Right lobe of liver (tissue), 4 donors: Measurements from ENCODE around the gene TGM4.

Experiments
- POLR2A ChIP-seq: fragments of 450-650 bp; IDR thresholded peaks from one replicate; pipeline ENCODE4 v1.6.1; 2017; ENCODE audit warnings: antibody characterized with exemption, mild to moderate bottlenecking
- TF ChIP-seq, protein P1 (sequence below), 4 donors: fragments of 200-600 bp in 3 of 4; fragments of 450-650 bp in 1 of 4; IDR thresholded peaks; one replicate each; pipeline versions ENCODE4 v1.5.1 to v1.8.0; 2016 to 2022; ENCODE audit warnings: antibody characterized with exemption in 4 of 4, mild to moderate bottlenecking in 2 of 4
- donor health status: DM: no; HTN: no; CAD: no.
- donor health status: DM: no; HTN: no; CAD: no.
- donor health status: DM: no; HTN: yes; CAD: no.

DNA sequence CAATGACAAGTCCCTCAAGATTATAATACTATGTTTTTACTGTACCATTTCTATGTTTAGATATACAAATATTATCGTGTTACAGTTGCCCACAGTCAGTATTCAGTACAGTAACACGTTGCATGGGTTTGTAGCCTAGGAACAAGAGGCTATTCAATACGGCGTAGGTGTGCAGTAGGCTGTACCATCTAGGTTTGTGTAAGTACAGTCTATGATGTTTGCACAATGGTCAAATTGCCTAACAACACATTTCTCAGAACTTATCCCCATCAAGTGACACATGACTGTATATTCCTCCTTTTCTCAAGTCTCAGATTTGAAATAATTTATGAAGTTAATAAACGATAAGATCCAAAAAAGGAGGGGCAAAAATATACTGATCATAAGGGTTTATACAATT lies 79.9 kb downstream of the TGM4 start:
- TF ChIP-seq, protein P1, sequence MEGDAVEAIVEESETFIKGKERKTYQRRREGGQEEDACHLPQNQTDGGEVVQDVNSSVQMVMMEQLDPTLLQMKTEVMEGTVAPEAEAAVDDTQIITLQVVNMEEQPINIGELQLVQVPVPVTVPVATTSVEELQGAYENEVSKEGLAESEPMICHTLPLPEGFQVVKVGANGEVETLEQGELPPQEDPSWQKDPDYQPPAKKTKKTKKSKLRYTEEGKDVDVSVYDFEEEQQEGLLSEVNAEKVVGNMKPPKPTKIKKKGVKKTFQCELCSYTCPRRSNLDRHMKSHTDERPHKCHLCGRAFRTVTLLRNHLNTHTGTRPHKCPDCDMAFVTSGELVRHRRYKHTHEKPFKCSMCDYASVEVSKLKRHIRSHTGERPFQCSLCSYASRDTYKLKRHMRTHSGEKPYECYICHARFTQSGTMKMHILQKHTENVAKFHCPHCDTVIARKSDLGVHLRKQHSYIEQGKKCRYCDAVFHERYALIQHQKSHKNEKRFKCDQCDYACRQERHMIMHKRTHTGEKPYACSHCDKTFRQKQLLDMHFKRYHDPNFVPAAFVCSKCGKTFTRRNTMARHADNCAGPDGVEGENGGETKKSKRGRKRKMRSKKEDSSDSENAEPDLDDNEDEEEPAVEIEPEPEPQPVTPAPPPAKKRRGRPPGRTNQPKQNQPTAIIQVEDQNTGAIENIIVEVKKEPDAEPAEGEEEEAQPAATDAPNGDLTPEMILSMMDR (IDR thresholded peaks at IDR 0.05) = no peak
- no peak for TF ChIP-seq POLR2A
